RWPE1 (cell line): ENCODE data around the gene FNDC3A.

ENCODE experiments used
- CTCF ChIA-PET: fragments of 350-600 bp; sonication (Branson Sonifier 250); formaldehyde crosslinking; extraction: SDS; loops from one replicate; lab custom pipeline; 2021; lab: Yijun Ruan, JAX
- POLR2A ChIA-PET: fragments of 400-600 bp; formaldehyde crosslinking; extraction: SDS; loops from one replicate; lab custom pipeline; 2020; ENCODE audit warnings: antibody characterized with exemption; ENCODE audit not compliant: low non-redundant PET; lab: Yijun Ruan, JAX
- DNase-seq: peaks from one replicate; pipeline ENCODE4 v3.0.0; 2012; ENCODE audit warnings: low spot score
- H3K27ac ChIP-seq: fragments of 450-650 bp; 2 replicates; pipeline ENCODE4 v1.5.1; 2017
- TF ChIP-seq, protein P1 (sequence below): fragments of 450-650 bp; conservative IDR thresholded peaks from 2 replicates; pipeline ENCODE4 v1.5.1; 2017; ENCODE audit warnings: low read depth, mild to moderate bottlenecking

FNDC3A gene

GRCh38 chr13:49086722-49087121 lies 111.0 kb downstream of the FNDC3A start:
- ChIA-PET POLR2A (no interaction called here), CTCF (interaction anchor here (0.6 kb wide), 1 partner anchor 51 kb away, joined by 3 read pairs; no protein-coding TSS in a partner anchor)
- DNase-seq, result peak; percentile 67
- H3K27ac ChIP-seq, result no peak overlapping the region
- TF ChIP-seq, protein P1, sequence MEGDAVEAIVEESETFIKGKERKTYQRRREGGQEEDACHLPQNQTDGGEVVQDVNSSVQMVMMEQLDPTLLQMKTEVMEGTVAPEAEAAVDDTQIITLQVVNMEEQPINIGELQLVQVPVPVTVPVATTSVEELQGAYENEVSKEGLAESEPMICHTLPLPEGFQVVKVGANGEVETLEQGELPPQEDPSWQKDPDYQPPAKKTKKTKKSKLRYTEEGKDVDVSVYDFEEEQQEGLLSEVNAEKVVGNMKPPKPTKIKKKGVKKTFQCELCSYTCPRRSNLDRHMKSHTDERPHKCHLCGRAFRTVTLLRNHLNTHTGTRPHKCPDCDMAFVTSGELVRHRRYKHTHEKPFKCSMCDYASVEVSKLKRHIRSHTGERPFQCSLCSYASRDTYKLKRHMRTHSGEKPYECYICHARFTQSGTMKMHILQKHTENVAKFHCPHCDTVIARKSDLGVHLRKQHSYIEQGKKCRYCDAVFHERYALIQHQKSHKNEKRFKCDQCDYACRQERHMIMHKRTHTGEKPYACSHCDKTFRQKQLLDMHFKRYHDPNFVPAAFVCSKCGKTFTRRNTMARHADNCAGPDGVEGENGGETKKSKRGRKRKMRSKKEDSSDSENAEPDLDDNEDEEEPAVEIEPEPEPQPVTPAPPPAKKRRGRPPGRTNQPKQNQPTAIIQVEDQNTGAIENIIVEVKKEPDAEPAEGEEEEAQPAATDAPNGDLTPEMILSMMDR, result no peak

- POLR2A ChIA-PET, result no interaction called here
Measured at GRCh38 chr13:49093376-49093775, 117.7 kb downstream of the FNDC3A start.

GRCh38 chr13:49097374-49097773 lies 121.7 kb downstream of the FNDC3A start:
- TF ChIP-seq, protein P1, result no peak
- POLR2A ChIA-PET, result interaction anchor here (0.7 kb wide), 1 partner anchor 346 kb away, joined by 4 read pairs; the partner anchor contains the start of gene CAB39L
- DNase-seq, result peak; percentile 60
- no peak overlapping the region for H3K27ac ChIP-seq
- CTCF ChIA-PET, result interaction anchor here (0.8 kb wide), 1 partner anchor 91 kb away, joined by 5 read pairs; no protein-coding TSS in a partner anchor

More at GRCh38 chr13:49093376-49093775, 117.7 kb downstream of the FNDC3A start:
- TF ChIP-seq, protein P1, result no peak
- no peak overlapping the region for H3K27ac ChIP-seq
- DNase-seq, result no peak
- CTCF ChIA-PET, result no interaction called here

GRCh38 chr13:49098198-49098597 lies 122.5 kb downstream of the FNDC3A start:
- peak; percentile 61 for DNase-seq
- H3K27ac ChIP-seq, result no peak overlapping the region
- CTCF ChIA-PET, result interaction anchor here (0.6 kb wide), 1 partner anchor 19 kb away, joined by 4 read pairs; no protein-coding TSS in a partner anchor
- TF ChIP-seq, protein P1, result no peak
- POLR2A ChIA-PET, result no interaction called here

DNA sequence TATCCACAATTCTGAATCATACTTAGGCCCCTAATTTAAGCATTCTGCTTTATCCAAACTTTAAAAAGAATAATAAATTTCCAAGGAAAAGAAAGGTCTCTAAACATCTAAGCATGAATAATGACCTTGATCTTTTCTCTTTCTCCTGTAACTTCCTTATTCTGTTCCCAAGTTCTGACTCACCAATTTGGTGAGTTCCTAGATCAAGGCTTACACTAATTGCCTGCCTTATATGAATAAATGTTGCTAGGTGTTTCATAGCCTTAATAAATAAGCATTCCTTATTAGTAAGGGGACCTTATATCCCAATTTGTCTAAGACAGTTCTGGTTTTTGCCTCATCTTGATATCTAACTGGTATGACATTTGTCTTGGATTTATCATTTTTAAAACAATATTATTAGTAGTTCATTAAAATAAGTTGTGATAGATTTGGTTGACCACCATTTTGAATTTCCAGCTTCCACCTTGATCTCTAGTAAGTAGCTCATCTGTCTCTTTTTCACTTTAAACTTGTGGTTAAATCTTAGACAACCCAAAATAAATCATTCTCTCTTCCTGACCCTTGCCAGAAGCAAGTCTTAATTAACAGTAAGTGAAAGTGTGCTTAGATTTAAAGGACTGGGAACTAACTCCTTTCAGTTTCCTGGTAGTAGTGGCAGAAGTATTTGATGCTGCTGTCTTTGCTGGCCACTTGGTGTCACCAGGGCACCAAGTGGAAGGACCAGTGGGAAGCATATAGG lies 123.2 kb downstream of the FNDC3A start:
- H3K27ac ChIP-seq, result no peak overlapping the region
- TF ChIP-seq, protein P1, result peak; percentile 40
- ChIA-PET POLR2A (no interaction called here), CTCF (interaction anchor here (0.6 to 0.7 kb wide), 3 partner anchors 172 to 405 kb away, joined by 3 to 6 read pairs (median 3); no protein-coding TSS in a partner anchor)
- no peak for DNase-seq

DNA sequence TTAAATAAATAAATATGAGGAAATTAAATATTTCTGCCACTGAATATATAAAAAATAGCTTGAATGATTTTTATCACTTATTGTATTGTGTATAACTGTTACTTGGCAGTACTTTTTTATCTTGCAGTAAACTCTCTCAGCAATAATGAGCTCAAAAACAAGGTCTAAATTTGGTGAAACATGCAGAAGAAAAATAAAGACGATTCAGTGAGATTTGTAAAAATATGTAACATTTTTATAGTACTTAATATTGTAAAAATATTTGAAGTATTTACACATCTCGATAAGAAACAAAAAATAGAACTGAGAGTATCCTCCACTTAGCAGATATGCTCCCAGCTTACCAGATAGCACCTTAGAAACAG lies 123.8 kb downstream of the FNDC3A start:
- H3K27ac ChIP-seq, result no peak overlapping the region
- TF ChIP-seq, protein P1, result no peak; the same call in 1 of the 2 replicates
- ChIA-PET CTCF (interaction anchor here (0.6 to 0.8 kb wide), 3 partner anchors 171 to 404 kb away, joined by 3 to 6 read pairs (median 3); no protein-coding TSS in a partner anchor), POLR2A (no interaction called here)
- no peak for DNase-seq
